NCI-H2081 treated with DMSO at 0.1 percent for 48 hours (cell line): ENCODE data around the gene CLASP2.
"Not testable (repeated sequence)": the region's sequence is repeated elsewhere in the genome, so short reads cannot be mapped to it uniquely, and the experiment has no call there.

Source experiments
- DNase-seq: peaks from one replicate; lab custom pipeline; 2025; lab: John Stamatoyannopoulos, UW

The CLASP2 gene

GRCh38 chr3:33541918-33542317 lies 176.1 kb downstream of the CLASP2 start:
- DNase-seq: no peak

GRCh38 chr3:33538678-33539339 lies 179.2 kb downstream of the CLASP2 start:
- DNase-seq: no peak

GRCh38 chr3:33537133-33537532 lies 180.9 kb downstream of the CLASP2 start:
- DNase-seq: no peak

- DNase-seq: no peak
Observed at GRCh38 chr3:33526787-33527186, 191.3 kb downstream of the CLASP2 start.

GRCh38 chr3:33525232-33525631 lies 192.8 kb downstream of the CLASP2 start:
- no peak for DNase-seq

- no peak for DNase-seq
Observed at GRCh38 chr3:33523093-33523667, 194.9 kb downstream of the CLASP2 start.

- no peak for DNase-seq
Observed at GRCh38 chr3:33521736-33522135, 196.3 kb downstream of the CLASP2 start.

- DNase-seq: no peak
Observed at GRCh38 chr3:33513262-33513863, 204.7 kb downstream of the CLASP2 start.

- DNase-seq: no peak
Observed at GRCh38 chr3:33505027-33505426, 213.0 kb downstream of the CLASP2 start.

GRCh38 chr3:33496449-33496848 lies 221.6 kb downstream of the CLASP2 start:
- DNase-seq: no peak

- no peak for DNase-seq
Observed at GRCh38 chr3:33491721-33492120, 226.3 kb downstream of the CLASP2 start.

GRCh38 chr3:33490641-33491241 lies 227.3 kb downstream of the CLASP2 start:
- DNase-seq: no peak

GRCh38 chr3:33488683-33489082 lies 229.4 kb downstream of the CLASP2 start:
- DNase-seq: no peak

- no peak for DNase-seq
Observed at GRCh38 chr3:33488246-33488645, 229.8 kb downstream of the CLASP2 start.

- peak; percentile 2 for DNase-seq
Observed at GRCh38 chr3:33482111-33482521, 235.9 kb downstream of the CLASP2 start.

- no peak for DNase-seq
Observed at GRCh38 chr3:33474896-33475295, 243.2 kb downstream of the CLASP2 start.

GRCh38 chr3:33473813-33474212 lies 244.2 kb downstream of the CLASP2 start:
- DNase-seq: no peak

- DNase-seq: no peak
Observed at GRCh38 chr3:33467786-33468185, 250.3 kb downstream of the CLASP2 start.

- DNase-seq: no peak
Observed at GRCh38 chr3:33461097-33461496, 257.0 kb downstream of the CLASP2 start.

- not testable (repeated sequence) for DNase-seq
Observed at GRCh38 chr3:33459577-33459976, 258.5 kb downstream of the CLASP2 start.

- no peak for DNase-seq
Observed at GRCh38 chr3:33458446-33458845, 259.6 kb downstream of the CLASP2 start.

GRCh38 chr3:33456756-33457155 lies 261.3 kb downstream of the CLASP2 start:
- no peak for DNase-seq

- no peak for DNase-seq
Observed at GRCh38 chr3:33453331-33453761, 264.7 kb downstream of the CLASP2 start.
